ENCODE data around the gene ADCY9. TPM values are rescaled to one million over a fixed set of nuclear protein-coding genes. Genes with fewer than 3 reads are reported as not detected.
"Not testable (repeated sequence)": the region's sequence is repeated elsewhere in the genome, so short reads cannot be mapped to it uniquely, and the experiment has no call there.

The ADCY9 gene
- total RNA-seq, 8 experiments from 2014 or later = 4.9 to 17.4 (median 9.4) TPM

DNA sequence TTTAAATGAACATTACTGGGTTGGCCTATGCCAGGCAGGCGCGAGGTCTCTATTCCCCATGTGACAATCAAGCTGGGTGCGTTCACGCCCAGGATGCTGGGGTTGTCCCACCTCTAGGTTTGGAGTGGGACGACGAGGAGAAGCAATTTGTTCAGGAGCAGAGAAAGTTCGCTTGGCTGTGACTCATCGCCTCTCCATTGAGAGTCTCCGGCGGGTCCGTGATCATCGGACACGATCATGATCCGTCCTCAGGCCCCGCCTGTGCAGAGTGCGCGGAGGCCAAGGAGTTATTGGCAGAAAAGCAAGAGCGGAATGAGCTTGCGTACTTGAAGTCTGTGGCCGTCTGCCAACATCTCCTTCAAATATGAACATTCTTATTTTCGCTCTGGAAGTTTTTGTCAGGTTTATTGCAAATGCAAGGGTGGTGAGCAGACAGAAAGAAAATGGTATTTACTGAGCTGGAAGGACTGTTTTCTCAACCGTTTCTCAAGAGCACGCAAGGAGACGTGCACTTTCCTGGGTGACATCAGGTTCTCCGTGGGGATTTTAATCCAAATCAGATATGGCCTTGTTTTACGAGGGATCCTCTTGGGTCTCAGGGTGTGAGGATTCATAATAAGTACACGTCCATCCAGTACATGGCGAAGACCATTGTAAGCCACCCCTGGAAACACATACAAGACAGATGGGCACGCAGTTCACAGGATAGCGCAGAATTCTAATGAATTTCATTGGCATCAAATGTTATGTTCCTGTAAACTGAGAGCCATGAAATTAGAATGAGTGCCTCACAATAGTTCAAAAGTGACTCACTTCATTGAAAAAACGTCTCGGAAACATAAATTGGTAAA, 165.7 kb downstream of the ADCY9 start:
- peak in 7 of 8 experiments; percentile 17 to 90 (median 66) for ATAC-seq (replicated peaks in 6 of 8)
- Histone ChIP-seq H3K27ac (no peak overlapping the region), H3K4me1 (replicated peaks in 1 of 2) (peaks cover 2 to 21% of the 10 kb centered on the region in 2 donors), H3K4me3 (no peak overlapping the region)
- in situ Hi-C loops (cut with MboI; ENCODE audit: low pct_unique_long_range_greater_than_20kb in 2 of 9, low sequenced_read_pairs in 9 of 9, unreplicated experiment in 9 of 9) = no loop called here
- whole genome bisulfite sequencing, 10 experiments = 7 to 92% (median 77%) methylated on average over 3 to 30 of the region's 32 CpGs; no CpG with 5 or more reads in 1 of the 10 experiments

DNA sequence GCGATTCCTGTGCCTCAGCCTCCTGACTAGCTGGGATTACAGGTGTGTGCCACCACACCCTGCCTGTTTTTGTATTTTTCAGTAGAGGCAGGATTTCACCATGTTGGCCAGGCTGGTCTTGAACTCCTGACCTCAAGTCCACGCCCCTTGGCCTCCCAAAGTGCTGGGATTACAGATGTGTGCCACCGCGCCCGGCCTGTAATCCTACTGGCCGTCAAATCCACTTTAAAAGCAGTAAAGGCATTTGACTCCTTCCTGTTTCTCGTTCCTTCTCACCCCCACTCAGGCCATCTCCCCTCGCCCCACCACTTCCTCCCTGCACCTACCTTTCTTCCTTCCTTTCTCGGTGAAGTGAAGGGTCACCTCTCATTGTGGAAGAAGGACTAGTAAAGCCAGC, 166.3 kb downstream of the ADCY9 start:
- ATAC-seq (replicated peaks in 6 of 8) = no peak
- 0 to 97% (median 94%) methylated on average over 1 to 6 of the region's 9 CpGs; no CpG with 5 or more reads in 5 of the 10 experiments for WGBS, 10 experiments
- peaks cover 2 to 21% of the 10 kb centered on the region in 2 donors for H3K4me1 ChIP-seq (replicated peaks in 1 of 2)
- no peak overlapping the region for H3K4me3 ChIP-seq
- H3K27ac ChIP-seq = no peak overlapping the region
- in situ Hi-C loops (cut with MboI; ENCODE audit: low pct_unique_long_range_greater_than_20kb in 2 of 9, low sequenced_read_pairs in 9 of 9, unreplicated experiment in 9 of 9) = no loop called here

- Histone ChIP-seq H3K4me3 (no peak overlapping the region), H3K4me1 (replicated peaks in 1 of 2) (peaks cover 2 to 15% of the 10 kb centered on the region in 2 donors), H3K27ac (peak overlapping the region in 1 of 2 donors; percentile 75)
- peak in 5 of 8 experiments; percentile 47 to 87 (median 82) for ATAC-seq (replicated peaks in 6 of 8)
- 0 to 33% methylated on average over 1 of the region's 14 CpGs; no CpG with 5 or more reads in 8 of the 10 experiments for WGBS, 10 experiments
- in situ Hi-C loops (cut with MboI; ENCODE audit: low pct_unique_long_range_greater_than_20kb in 2 of 9, low sequenced_read_pairs in 9 of 9, unreplicated experiment in 9 of 9) = no loop called here
Measured at GRCh38 chr16:3949287-3949686, 167.0 kb downstream of the ADCY9 start.

DNA sequence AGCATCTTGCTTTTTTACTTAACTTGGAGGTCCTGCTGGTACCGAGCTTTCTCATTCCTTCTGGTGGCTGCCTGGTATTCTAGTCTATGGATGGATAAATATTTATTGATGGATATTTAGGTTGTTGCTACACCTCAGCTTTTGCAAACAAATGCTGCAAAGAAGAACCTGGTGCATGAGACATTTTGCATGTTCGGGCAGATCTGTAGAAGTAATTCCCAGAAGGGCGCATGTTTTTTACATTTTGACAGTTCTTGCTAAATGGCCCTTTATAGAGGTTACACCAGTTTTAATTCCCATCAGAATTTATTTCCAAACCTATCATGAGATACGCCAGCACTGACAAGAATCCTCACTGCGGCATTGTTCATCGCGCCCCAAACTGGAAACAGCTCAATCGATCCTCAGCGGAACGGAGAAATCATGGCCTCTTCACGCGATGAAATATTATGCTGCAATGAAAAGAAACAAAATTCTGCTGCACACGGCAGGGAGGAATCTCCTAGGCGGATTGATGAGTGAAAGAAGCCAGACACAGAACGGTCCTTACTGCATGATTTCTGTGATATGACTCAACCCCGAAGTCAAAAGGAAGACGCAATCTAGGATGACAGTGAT, 167.8 kb downstream of the ADCY9 start:
- Histone ChIP-seq H3K27ac (no peak overlapping the region), H3K4me3 (no peak overlapping the region), H3K4me1 (replicated peaks in 1 of 2) (peaks cover 2 to 15% of the 10 kb centered on the region in 2 donors)
- in situ Hi-C loops (cut with MboI; ENCODE audit: low pct_unique_long_range_greater_than_20kb in 2 of 9, low sequenced_read_pairs in 9 of 9, unreplicated experiment in 9 of 9) = no loop called here
- 85 to 96% (median 92%) methylated on average over 2 to 15 of the region's 17 CpGs; no CpG with 5 or more reads in 1 of the 10 experiments for WGBS, 10 experiments
- ATAC-seq (replicated peaks in 6 of 8) = peak in 2 of 8 experiments; percentile 6 to 20

- WGBS, 10 experiments = 53 to 100% (median 87%) methylated on average over 1 to 5 of the region's 20 CpGs; no CpG with 5 or more reads in 4 of the 10 experiments
- H3K4me1 ChIP-seq (replicated peaks in 1 of 2) = peaks cover 2 to 15% of the 10 kb centered on the region in 2 donors
- ATAC-seq (replicated peaks in 6 of 8) = no peak
- in situ Hi-C loops (cut with MboI; ENCODE audit: low pct_unique_long_range_greater_than_20kb in 2 of 9, low sequenced_read_pairs in 9 of 9, unreplicated experiment in 9 of 9) = no loop called here
- H3K27ac ChIP-seq = no peak overlapping the region
- H3K4me3 ChIP-seq = no peak overlapping the region
Measured at GRCh38 chr16:3946604-3947180, 169.6 kb downstream of the ADCY9 start.

GRCh38 chr16:3945751-3946603, 170.3 kb downstream of the ADCY9 start:
- in situ Hi-C loops (cut with MboI; ENCODE audit: low pct_unique_long_range_greater_than_20kb in 2 of 9, low sequenced_read_pairs in 9 of 9, unreplicated experiment in 9 of 9) = no loop called here
- ATAC-seq (replicated peaks in 6 of 8) = peak in 4 of 8 experiments; percentile 47 to 73 (median 57)
- no peak overlapping the region for H3K27ac ChIP-seq
- WGBS, 10 experiments = 22 to 86% (median 80%) methylated on average over 1 to 8 of the region's 11 CpGs; no CpG with 5 or more reads in 1 of the 10 experiments
- H3K4me3 ChIP-seq = no peak overlapping the region
- peaks cover 2 to 15% of the 10 kb centered on the region in 2 donors for H3K4me1 ChIP-seq (replicated peaks in 1 of 2)

- H3K27ac ChIP-seq; ATAC-seq (replicated peaks in 6 of 8); in situ Hi-C loops (cut with MboI; ENCODE audit: low pct_unique_long_range_greater_than_20kb in 2 of 9, low sequenced_read_pairs in 9 of 9, unreplicated experiment in 9 of 9); H3K4me1 ChIP-seq (replicated peaks in 1 of 2); H3K4me3 ChIP-seq: not testable (repeated sequence)
- 80 to 100% (median 98%) methylated on average over 1 to 2 of the region's 2 CpGs; no CpG with 5 or more reads in 3 of the 10 experiments for WGBS, 10 experiments
Measured at GRCh38 chr16:3944457-3944856, 171.8 kb downstream of the ADCY9 start.

- H3K4me3 ChIP-seq; H3K4me1 ChIP-seq (replicated peaks in 1 of 2); H3K27ac ChIP-seq; ATAC-seq (replicated peaks in 6 of 8); in situ Hi-C loops (cut with MboI; ENCODE audit: low pct_unique_long_range_greater_than_20kb in 2 of 9, low sequenced_read_pairs in 9 of 9, unreplicated experiment in 9 of 9): not testable (repeated sequence)
- 80% methylated on average over 1 of the region's 4 CpGs; no CpG with 5 or more reads in 9 of the 10 experiments for WGBS, 10 experiments
Measured at GRCh38 chr16:3942146-3942545, 174.1 kb downstream of the ADCY9 start.

DNA sequence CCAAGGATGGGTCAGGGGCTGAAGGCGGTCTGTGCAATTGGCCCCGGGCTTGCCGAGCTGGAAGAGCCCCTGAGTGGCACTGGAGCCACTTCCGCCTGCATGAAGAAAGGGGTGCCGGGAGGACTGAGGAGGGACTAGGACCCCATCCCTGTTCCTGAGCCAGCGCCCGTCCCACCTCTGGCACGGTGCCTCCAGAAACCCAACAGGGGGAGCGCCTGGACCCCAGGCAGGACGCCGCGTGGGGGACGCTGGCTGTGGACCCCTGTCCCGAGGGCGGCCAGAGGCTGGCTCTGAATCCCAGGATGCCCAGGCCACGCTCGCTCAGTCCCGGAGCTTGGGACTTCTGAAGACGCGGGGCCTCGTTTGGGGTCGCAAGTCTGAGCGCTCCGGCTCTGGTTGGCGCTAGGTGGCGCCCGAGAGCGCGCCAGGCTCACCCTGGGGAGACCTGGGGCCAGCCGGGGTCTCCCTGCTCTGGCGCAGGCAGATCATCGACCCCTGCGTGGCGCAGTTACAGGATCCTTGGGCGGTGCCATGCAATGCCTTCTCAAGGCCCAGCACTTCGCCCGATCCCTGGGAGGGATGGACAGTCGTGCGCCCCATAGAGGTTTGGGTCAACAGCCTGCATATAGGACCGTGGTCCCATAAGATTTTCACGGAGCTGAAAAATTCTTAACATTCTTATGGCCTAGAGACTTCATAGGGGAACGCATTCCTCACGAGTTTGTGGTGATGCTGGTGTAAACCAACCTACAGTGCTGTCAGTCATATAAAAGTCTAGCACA, 177.2 kb downstream of the ADCY9 start:
- 0 to 90% (median 40%) methylated on average over 1 to 9 of the region's 43 CpGs; no CpG with 5 or more reads in 1 of the 10 experiments for WGBS, 10 experiments
- Histone ChIP-seq H3K27ac (no peak overlapping the region), H3K4me3 (peak overlapping the region in 2 of 5 donors; percentile 22 to 30), H3K4me1 (replicated peaks in 1 of 2) (peaks cover 0 to 8% of the 10 kb centered on the region in 2 donors)
- in situ Hi-C loops (cut with MboI; ENCODE audit: low pct_unique_long_range_greater_than_20kb in 2 of 9, low sequenced_read_pairs in 9 of 9, unreplicated experiment in 9 of 9) = no loop called here
- ATAC-seq (replicated peaks in 6 of 8) = peak; percentile 87 to 96 (median 95)

DNA sequence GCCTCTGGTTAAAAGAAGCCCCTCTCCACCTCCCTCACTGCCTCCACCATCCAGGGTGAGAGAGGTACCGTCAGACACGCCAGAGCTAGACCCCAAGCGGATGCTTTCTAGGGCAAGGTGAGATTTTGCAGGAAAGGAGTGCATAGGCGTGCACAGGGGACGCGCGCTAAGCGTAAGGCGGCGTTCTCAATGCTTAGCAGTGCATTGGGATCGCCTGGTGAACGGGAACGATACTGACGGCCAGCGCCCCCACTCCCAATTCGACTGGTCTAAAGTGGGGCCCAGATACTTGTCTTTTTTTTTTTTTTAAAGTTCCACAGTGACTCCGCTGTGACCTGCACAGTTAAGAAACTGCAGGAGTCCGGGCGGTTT, 177.8 kb downstream of the ADCY9 start:
- in situ Hi-C loops (cut with MboI; ENCODE audit: low pct_unique_long_range_greater_than_20kb in 2 of 9, low sequenced_read_pairs in 9 of 9, unreplicated experiment in 9 of 9) = no loop called here
- no peak overlapping the region for H3K4me3 ChIP-seq
- H3K4me1 ChIP-seq (replicated peaks in 1 of 2) = peaks cover 0 to 8% of the 10 kb centered on the region in 2 donors
- no peak overlapping the region for H3K27ac ChIP-seq
- no peak for ATAC-seq (replicated peaks in 6 of 8)
- WGBS, 10 experiments = 40 to 94% (median 65%) methylated on average over 1 to 13 of the region's 19 CpGs; no CpG with 5 or more reads in 4 of the 10 experiments

DNA sequence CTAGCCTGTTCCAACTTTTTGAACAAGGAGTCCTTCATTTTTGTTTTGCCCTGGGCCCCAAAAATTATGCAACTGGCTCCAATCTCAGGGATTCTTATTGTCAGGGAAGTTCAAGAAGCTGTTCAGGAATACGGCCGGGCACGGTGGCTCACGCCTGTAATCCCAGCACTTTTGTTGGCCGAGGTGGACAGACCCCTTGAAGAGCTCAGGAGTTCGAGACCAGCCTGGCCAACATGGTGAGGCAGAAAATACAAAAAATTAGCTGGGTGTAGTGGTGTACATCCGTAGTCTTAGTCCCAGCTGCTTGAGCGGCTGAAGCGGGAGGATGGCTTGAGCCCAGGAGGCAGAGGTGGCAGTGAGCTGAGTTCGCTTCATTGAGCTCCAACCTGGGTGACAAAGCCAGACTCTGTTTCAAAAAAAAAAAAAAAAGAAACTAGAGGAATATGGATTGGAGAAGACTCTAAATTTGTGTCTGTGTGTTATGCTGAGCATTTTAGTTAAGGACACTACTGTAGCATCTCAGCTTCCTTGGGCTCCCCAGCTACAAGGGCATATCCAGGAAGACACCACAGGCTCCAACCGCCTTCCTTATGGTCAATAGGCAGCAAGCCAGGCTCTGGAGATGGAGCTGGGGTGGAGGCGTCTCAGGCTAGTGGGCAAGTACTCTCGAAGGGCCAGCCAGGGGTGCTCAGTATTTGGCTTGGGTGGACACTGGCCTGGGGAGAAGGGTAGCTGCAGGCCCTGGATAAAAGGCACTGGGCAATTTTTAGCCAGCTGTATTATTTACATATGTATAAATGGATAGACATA, 179.0 kb downstream of the ADCY9 start:
- ATAC-seq (replicated peaks in 6 of 8) = no peak
- WGBS, 10 experiments = 60 to 100% (median 90%) methylated on average over 1 to 12 of the region's 13 CpGs; no CpG with 5 or more reads in 3 of the 10 experiments
- peaks cover 0 to 8% of the 10 kb centered on the region in 2 donors for H3K4me1 ChIP-seq (replicated peaks in 1 of 2)
- no peak overlapping the region for H3K27ac ChIP-seq
- H3K4me3 ChIP-seq = no peak overlapping the region
- in situ Hi-C loops (cut with MboI; ENCODE audit: low pct_unique_long_range_greater_than_20kb in 2 of 9, low sequenced_read_pairs in 9 of 9, unreplicated experiment in 9 of 9) = no loop called here
